BE2C (cell line): ENCODE data around the gene GRHL1.

ENCODE experiments used
- DNase-seq: peaks from one replicate; pipeline ENCODE4 v3.0.0-alpha.2; 2020
- H3K27me3 ChIP-seq: fragments of 250-450 bp; sonication (Bioruptor Pico); 2 replicates; pipeline ENCODE4 v1.5.1; 2020; ENCODE audit warnings: mild to moderate bottlenecking
- H3K36me3 ChIP-seq: fragments of 250-450 bp; sonication (Bioruptor Pico); 2 replicates; pipeline ENCODE4 v1.5.1; 2020; ENCODE audit warnings: mild to moderate bottlenecking
- H3K4me1 ChIP-seq: fragments of 250-450 bp; sonication (Bioruptor Pico); 2 replicates; pipeline ENCODE4 v1.5.1; 2020
- H3K4me3 ChIP-seq: 2 replicates; pipeline ENCODE4 v1.5.1; 2011; ENCODE audit warnings: low read depth, low read length
- H3K9me3 ChIP-seq: fragments of 250-450 bp; sonication (Bioruptor Pico); 2 replicates; pipeline ENCODE4 v1.5.1; 2020
- TF ChIP-seq, protein P1 (sequence below): IDR thresholded peaks from 2 replicates; pipeline ENCODE4 v1.5.1; 2012; ENCODE audit warnings: mild to moderate bottlenecking, low read depth, low read length

Gene GRHL1

DNA sequence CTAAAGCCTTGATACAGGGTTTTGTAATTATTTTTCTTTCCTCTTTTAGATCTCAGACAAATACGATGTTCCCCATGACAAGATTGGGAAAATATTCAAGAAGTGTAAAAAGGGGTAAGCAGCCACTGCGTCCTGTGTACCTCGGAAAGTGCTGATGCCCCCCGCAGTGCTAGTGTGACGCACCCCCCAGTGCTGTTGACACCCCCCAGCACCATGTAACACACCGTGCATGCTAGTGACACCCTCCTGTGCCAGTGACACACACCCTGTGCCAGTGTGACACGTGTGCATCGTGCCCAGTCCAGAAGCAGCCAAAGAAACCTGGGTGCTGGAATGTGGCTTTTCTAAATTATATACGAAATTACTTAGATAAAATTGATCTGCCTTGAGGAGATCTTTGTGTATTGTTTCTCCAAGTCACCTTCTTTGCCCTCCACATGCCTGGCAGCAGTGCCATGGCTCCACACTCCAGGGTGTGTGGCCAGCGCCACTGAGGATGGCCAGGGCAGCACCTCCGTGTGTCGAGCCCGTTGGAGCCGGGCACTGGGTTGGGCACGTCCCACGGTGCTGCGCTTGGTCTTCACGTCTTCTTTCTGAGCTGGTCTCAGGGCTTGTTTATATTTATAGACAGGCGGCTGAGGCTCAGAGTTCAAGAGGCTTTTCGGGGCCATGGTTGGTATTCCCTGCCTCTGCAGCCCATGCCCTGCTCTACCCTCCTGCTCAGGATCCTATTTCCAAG lies 47.6 kb downstream of the GRHL1 start:
- H3K4me3 ChIP-seq: no peak overlapping the region
- TF ChIP-seq, protein P1, sequence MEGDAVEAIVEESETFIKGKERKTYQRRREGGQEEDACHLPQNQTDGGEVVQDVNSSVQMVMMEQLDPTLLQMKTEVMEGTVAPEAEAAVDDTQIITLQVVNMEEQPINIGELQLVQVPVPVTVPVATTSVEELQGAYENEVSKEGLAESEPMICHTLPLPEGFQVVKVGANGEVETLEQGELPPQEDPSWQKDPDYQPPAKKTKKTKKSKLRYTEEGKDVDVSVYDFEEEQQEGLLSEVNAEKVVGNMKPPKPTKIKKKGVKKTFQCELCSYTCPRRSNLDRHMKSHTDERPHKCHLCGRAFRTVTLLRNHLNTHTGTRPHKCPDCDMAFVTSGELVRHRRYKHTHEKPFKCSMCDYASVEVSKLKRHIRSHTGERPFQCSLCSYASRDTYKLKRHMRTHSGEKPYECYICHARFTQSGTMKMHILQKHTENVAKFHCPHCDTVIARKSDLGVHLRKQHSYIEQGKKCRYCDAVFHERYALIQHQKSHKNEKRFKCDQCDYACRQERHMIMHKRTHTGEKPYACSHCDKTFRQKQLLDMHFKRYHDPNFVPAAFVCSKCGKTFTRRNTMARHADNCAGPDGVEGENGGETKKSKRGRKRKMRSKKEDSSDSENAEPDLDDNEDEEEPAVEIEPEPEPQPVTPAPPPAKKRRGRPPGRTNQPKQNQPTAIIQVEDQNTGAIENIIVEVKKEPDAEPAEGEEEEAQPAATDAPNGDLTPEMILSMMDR: no peak
- no peaks in the 10 kb centered on the region for H3K36me3 ChIP-seq

DNA sequence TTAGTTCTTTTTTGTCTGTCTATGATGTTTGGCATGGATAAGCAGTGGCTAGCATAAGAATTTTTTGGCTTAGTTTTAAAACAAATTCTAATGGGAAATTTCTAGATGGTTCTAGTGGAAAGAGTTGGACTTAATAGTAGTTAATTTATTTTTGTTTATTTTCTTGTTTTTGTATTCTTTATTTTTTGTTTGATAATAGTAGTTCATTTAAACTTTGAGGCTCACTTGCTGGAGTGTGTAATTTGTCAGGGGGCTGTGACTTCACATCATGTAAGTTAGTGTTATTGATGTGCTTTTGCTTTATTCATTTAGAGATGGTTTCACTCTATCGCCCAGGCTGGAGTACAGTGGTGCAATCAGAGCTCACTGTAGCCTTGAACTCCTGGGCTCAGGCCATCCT lies 48.2 kb downstream of the GRHL1 start:
- H3K27me3 ChIP-seq: no peaks in the 10 kb centered on the region
- TF ChIP-seq, protein P1: no peak
- no peak for DNase-seq
- H3K36me3 ChIP-seq: no peaks in the 10 kb centered on the region
- H3K9me3 ChIP-seq: no peaks in the 10 kb centered on the region
- H3K4me3 ChIP-seq: no peak overlapping the region
- 0 out of 2 replicates have a peak, but pooled peaks cover 9% of the 10 kb centered on the region for H3K4me1 ChIP-seq

More for the DNA sequence above, 47.6 kb downstream of the GRHL1 start:
- H3K9me3 ChIP-seq: no peaks in the 10 kb centered on the region
- H3K4me1 ChIP-seq: 0 out of 2 replicates have a peak, but pooled peaks cover 9% of the 10 kb centered on the region
- DNase-seq: no peak
- H3K27me3 ChIP-seq: no peaks in the 10 kb centered on the region

DNA sequence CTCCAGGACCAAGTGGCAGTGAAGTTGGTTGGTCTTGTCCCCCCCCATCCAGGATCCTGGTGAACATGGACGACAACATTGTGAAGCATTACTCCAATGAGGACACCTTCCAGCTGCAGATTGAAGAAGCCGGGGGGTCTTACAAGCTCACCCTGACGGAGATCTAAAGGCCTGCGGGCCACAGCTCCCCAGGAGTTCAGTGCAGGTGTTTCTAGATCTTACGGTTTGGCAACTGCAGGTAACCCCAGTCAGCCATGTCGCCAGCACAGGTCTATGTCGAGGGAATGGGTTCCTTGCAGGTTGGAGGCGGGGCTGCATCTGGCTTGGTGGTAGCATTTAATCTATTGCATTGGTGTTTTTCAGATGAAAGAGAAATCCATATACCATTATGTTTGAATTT lies 49.0 kb downstream of the GRHL1 start:
- no peak for DNase-seq
- Histone ChIP-seq H3K27me3 (no peaks in the 10 kb centered on the region), H3K4me1 (0 out of 2 replicates have a peak, but pooled peaks cover 9% of the 10 kb centered on the region), H3K4me3 (no peak overlapping the region), H3K36me3 (no peaks in the 10 kb centered on the region), H3K9me3 (no peaks in the 10 kb centered on the region)
- TF ChIP-seq, protein P1: no peak

DNA sequence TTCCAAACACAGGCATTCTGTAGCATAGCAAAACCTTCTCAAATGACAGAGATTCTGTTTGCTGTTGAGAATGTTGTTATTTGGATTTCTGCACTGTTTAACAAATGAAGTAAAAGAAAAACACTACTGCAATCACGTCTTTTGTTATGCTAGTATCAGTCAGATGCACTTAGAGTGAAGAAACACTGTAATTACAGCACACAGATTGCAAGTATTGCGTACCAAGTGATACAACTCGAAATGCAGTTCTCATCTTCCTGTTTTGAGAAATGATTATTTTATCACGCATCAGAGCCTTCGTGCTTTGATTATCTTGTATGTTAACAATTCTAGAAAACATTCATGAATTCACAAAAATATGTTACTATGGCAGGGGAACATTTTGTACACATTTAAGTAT lies 50.1 kb downstream of the GRHL1 start:
- DNase-seq: no peak
- no peaks in the 10 kb centered on the region; the same call in 1 of the 2 replicates for H3K9me3 ChIP-seq

DNA sequence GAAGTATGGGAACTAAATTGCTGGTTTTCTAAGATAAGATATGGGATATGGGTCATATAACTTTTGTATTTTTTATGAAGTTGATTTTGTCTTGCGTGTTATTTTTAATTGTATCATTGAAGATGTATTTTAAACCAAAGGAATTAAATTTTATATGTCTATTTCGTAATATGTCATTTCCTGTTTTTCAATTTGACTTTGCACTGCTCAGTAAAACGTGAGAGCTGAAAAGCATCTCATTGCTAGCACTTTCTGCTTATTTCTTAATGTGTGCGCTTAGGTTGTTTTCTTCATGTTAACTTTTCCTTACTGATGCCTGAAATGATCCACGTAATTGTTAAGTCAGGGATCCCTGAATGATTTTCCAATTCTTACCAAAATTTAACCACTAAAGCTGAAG lies 50.6 kb downstream of the GRHL1 start:
- TF ChIP-seq, protein P1: no peak
- H3K27me3 ChIP-seq: no peaks in the 10 kb centered on the region
- no peak for DNase-seq
- H3K4me1 ChIP-seq: 0 out of 2 replicates have a peak, but pooled peaks cover 9% of the 10 kb centered on the region
- no peak overlapping the region for H3K4me3 ChIP-seq
- H3K9me3 ChIP-seq: no peaks in the 10 kb centered on the region; the same call in 1 of the 2 replicates
- H3K36me3 ChIP-seq: no peaks in the 10 kb centered on the region

More for the DNA sequence above, 50.1 kb downstream of the GRHL1 start:
- TF ChIP-seq, protein P1: no peak
- H3K4me1 ChIP-seq: 0 out of 2 replicates have a peak, but pooled peaks cover 9% of the 10 kb centered on the region
- H3K27me3 ChIP-seq: no peaks in the 10 kb centered on the region
- H3K4me3 ChIP-seq: no peak overlapping the region
- no peaks in the 10 kb centered on the region for H3K36me3 ChIP-seq

DNA sequence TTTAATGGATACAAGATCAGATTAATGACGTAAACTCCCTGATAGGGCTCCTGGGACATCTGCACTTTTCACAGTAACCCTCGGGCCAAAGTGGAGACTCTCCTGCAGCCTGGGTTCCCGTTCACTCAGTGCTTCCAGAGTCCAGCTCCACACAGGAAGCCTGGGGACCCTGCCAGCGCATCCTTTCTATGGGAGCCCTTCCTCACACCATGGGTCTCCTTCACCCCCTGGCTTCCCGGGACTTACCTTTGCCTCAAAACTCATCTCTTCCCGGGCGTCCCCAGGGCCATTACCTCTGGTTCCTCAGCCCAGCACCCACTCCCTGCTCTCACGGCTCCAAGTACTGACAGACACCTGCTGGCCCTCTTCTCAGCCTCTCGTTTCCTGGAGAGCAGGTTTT lies 51.2 kb downstream of the GRHL1 start:
- TF ChIP-seq, protein P1: no peak
- Histone ChIP-seq H3K27me3 (no peaks in the 10 kb centered on the region), H3K9me3 (no peaks in the 10 kb centered on the region; the same call in 1 of the 2 replicates), H3K36me3 (no peaks in the 10 kb centered on the region), H3K4me1 (0 out of 2 replicates have a peak, but pooled peaks cover 9% of the 10 kb centered on the region), H3K4me3 (no peak overlapping the region)
- DNase-seq: peak; percentile 49
